CD4-positive, alpha-beta T cell treated with Interleukin-21 for 1 hour (primary cell): ENCODE measurements around the gene FBXL16.
A peak's percentile ranks its signal among the peaks of the same experiment; 100 is the strongest.
"Not testable (repeated sequence)": the region's sequence is repeated elsewhere in the genome, so short reads cannot be mapped to it uniquely, and the experiment has no call there.

Experiments used
- DNase-seq: peaks from one replicate; pipeline ENCODE4 v3.0.0-alpha.2; 2020

FBXL16 gene

DNA sequence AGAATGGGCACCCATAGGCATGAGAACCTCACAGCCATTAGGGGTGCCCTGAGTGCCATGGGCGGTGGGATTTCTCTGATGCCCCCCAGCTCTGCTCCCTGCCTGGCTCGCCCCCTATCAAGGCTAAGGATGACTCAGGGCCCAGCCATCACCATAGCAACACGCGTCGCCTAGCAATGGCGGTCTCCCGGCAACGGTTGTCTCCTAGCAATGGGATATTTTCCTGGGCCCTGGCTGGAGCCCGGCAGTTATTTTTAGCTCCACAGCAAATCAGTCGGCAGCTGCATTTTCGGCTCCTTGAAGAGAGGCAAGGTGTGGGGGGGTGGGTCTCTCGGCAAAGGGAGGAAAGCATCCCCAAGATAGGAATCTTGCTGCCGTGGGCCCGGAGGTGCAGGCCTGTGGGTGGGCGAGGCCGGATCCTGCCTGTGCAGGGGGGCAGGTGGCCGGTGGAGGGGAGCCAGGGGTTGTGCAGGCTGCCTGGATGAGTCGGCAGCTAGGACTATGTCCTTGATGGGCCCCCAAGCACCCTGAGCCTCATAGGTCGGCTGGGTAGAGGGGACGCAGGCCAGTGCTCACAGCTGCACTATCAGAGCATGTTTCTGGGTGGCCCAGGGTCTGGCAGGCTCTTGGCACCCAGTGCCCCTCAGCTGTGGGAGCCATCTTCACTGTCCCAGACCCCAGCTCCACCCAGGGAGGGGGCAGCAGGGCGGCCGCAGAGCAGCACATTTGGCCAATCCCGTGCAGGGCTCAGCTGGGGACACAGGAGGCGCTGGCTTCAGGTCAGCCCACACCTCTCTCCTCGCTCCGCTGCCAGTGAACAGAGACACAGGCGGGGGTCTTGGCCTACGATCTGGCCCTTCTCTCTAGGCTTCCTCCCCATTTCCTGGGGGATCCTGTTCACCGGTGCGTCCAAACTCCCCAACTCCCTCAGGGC, 4.2 kb upstream of the FBXL16 start:
- no peak for DNase-seq

- no peak for DNase-seq
Observed at GRCh38 chr16:708959-709358, 3.4 kb upstream of the FBXL16 start.

DNA sequence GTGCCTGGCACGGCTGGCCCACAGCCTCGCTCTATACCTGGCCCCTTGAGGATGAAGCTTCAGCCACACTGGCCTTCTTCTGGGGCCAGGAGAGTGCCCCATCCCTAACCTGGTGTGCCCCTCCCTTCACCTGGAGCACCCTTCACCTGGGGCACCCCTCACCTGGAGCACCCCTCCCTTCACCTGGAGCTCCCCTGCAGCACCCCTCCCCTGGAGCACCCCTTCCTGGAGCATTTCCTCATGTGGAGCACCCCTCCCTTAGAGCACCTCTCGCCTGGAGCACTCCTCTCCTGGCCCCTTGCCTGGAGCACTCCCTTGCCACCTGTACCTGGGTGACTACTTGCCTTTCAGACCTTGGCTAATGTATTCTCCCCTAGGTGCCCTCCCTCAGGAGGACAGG, 2.4 kb upstream of the FBXL16 start:
- DNase-seq = no peak

DNA sequence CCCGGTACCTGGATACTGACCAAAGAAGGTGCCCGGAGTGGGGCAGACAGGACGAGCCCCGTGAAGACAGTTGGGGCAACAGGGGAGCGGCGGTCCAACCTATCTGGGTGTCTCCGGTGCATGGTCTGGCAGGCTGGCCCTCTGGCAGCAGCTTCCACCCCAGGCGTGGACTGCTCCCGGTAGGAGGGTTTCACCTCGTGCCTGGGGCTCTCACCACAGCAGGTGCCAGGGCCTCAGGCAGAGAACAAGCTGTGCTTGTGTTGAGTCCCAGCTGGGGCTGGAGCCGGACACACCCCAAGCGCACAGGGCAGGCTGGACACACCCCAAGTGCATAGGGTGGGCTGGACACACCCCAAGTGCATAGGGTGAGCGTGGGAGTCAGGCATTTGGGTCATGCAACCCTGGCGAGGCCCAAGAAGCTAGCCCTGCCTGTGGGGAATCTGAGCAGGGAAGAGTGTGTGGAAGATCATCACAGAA, 1.5 kb upstream of the FBXL16 start:
- no peak for DNase-seq

- no peak for DNase-seq
Observed at GRCh38 chr16:706189-707061, 824 bp upstream of the FBXL16 start.

GRCh38 chr16:704552-705380, 835 bp downstream of the FBXL16 start:
- DNase-seq = no peak

- DNase-seq = no peak
Observed at GRCh38 chr16:704047-704446, 1.6 kb downstream of the FBXL16 start.

- DNase-seq = no peak
Observed at GRCh38 chr16:703406-703805, 2.2 kb downstream of the FBXL16 start.

DNA sequence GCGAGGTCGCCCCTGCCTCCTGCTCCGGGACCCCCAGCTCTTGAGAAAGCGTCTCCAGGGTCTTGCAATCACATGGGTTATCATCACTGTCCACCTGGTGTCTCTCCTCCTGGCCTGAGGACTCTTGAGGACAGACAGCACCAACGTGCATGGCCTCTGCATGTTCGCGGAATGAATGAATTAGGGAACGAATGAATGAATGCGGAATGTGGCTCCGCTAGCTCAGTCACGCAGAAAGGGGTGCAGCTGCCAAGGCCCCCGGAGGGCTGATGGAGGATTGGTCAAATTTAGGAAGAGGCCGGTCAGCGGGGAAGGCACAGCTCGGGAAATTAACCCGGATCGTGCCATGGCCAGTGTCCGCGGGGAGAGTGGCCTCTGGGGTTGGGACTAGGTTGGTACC, 3.3 kb downstream of the FBXL16 start:
- no peak for DNase-seq

GRCh38 chr16:700684-701584, 4.7 kb downstream of the FBXL16 start:
- DNase-seq = peak; percentile 57

- no peak for DNase-seq
Observed at GRCh38 chr16:698911-699671, 6.5 kb downstream of the FBXL16 start.

- peak; percentile 76 for DNase-seq
Observed at GRCh38 chr16:695355-696089, 10.1 kb downstream of the FBXL16 start.

DNA sequence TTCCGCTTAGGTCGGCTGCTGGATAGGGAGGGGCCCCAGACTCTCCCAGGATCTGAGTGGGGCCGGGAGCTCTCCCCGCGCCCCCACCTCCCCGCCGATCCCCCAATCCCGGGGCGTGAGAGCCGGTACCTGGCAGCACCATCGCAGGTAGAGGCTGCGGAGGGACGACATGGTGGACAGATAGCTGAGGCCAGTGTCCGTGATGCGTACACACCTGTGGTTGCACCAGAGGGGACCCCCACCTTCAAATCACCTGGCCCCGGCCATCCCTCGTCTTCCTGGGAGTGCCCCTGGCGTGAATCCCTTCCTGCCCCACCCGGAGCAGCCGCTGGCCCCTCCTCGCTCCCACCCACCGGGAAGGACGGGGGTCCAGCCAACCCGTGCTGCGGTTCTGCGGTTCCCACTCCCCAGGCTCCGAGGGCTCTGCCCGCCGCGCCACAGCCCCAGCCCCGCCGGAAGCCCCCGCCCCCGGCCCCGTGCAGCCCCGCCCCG, 10.7 kb downstream of the FBXL16 start:
- DNase-seq = no peak

DNA sequence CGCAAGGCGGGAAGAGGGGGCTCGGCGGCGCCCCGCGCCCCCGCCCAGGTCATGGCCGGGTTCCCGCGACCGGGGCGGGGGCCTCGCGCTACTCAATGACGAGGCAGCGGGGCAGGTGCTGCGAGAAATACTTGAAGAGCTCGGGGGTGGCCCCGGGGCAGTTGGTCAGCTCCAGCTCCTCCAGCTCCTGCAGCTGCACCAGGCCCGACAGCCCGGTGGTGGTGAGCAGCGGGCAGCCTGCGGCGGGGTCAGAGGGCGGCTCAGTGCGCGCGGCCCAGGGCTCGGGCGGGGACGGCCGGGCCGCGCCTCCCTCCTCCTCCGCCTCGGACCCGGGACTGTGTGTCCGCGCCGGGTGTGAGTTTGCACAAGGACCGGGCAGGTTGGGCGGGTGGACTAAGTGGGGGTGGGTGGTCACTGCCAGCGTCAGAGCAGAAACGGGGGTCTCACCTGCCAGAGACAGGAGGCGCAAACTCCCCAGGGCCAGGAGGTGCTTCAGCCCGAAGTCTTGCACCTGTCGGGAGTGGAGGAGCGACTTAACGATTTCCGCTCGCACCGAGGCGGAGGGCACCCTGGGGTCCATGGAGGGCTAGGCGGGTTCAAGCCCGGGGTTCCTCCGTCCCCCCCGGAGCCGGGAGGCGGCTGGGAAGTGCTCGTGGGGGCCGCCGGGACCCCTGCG, 11.3 kb downstream of the FBXL16 start:
- no peak for DNase-seq

DNA sequence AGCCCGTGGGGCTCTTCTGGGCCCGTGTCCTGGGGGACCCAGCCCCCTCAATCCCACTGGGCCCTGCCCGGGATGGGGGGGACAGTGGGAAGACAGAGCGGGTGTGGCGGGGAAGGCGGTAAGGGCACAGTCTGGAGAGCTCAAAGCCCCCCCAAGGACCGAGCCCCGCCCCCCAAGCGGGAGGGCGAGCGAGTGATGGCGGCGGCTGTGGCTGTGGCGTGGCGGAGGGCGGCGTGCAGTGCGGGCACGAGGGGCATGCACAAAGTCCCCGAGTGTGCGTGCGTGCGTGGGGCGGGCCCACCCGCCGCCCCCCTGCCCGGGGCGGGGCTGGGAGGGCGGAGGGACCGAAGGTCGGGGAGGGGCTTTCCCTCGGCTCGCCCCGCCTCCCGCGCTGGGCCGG, 11.8 kb downstream of the FBXL16 start:
- DNase-seq = no peak

- no peak for DNase-seq
Observed at GRCh38 chr16:693364-693763, 12.2 kb downstream of the FBXL16 start.

DNA sequence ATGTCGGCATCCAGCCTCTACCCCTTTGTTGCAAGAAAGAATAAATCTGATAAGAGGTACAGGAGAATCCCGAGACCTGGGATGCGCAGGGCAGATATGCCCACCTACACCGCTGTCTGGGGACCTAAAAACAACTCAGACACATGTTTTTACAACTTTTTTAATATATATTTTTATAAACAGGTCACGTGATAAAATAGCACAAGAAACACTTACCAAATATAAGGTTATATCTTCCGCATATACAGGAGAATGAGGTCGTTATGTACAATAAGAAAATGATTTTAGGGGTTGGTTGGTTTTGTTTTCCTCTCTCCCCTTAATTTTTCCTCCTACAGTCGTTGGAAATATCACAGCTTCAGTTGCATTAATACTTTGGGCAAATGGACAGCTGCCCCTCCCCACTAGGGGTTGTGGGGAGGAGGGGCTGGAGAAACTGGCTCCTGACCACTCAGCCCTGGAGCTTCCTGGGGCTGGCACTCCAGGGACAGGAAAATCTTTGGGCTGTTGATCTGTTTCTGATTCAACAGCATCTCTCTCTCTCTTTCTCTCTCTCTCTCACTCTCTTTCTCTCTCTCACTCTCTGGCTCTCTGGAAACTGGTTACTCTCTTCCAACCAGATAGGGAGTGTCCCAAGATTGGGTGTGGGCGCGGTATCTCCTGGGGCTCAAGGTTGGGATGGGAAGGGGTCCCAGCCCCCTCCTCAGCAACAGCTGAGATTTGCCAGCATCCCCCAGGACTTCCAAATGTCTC, 13.1 kb downstream of the FBXL16 start:
- DNase-seq = no peak

DNA sequence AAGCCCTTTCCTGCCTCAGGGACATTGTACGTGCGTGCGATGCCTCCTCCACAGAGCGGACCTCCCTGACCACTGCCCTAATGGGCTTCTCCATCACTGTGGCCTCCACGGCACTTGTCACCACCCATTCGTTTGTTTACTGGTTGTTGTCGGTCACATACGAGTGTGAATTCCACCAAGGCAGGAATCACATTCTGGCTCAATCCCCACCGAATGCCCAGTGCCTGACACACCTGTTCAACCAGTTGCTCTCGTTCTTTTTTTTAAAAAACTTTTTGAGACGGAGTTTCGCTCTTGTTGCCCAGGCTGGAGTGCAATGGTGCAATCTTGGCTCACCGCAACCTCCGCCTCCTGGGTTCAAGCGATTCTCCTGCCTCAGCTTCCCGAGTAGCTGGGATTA, 14.4 kb downstream of the FBXL16 start:
- DNase-seq = not testable (repeated sequence)
